Heart right ventricle (tissue), 16 donors: ENCODE measurements around the gene EEFSEC. TPM values are rescaled to one million over a fixed set of nuclear protein-coding genes. Genes with fewer than 3 reads are reported as not detected.

Source experiments
- ATAC-seq, 8 donors: fragments of 200-7000 bp; cut with Tn5 transposase; one replicate each; pipeline ENCODE4 v1.9.1; 2020; ENCODE audit warnings: mild to moderate bottlenecking in 8 of 8, moderate library complexity in 8 of 8, moderate number of reproducible peaks in 1 of 8
- DNase-seq, 2 donors: peaks; one replicate each; pipeline ENCODE4 v3.0.0-alpha.2; 2020
- H3K27ac ChIP-seq, 10 donors: fragments of 200-600 bp; sonication (generic) in 2 of 10; one replicate each; pipeline versions ENCODE4 v1.5.0 to v1.8.0; 2020 to 2022; ENCODE audit warnings: mild to moderate bottlenecking in 3 of 10
- H3K27me3 ChIP-seq, 7 donors: fragments of 200-600 bp; one replicate each; pipeline ENCODE4 v1.8.0; 2021 to 2022; ENCODE audit warnings: mild to moderate bottlenecking in 2 of 7
- H3K36me3 ChIP-seq, 9 donors: fragments of 200-600 bp; sonication (generic) in 1 of 9; one replicate each; pipeline versions ENCODE4 v1.5.0 to v1.8.0; 2020 to 2022; ENCODE audit warnings: mild to moderate bottlenecking in 2 of 9
- H3K4me1 ChIP-seq, 9 donors: fragments of 200-600 bp; sonication (generic) in 1 of 9; one replicate each; pipeline versions ENCODE4 v1.5.0 to v1.8.0; 2020 to 2022; ENCODE audit warnings: mild to moderate bottlenecking in 4 of 9
- H3K4me3 ChIP-seq, 10 donors: fragments of 200-600 bp; sonication (generic) in 2 of 10; one replicate each; pipeline versions ENCODE4 v1.5.0 to v1.8.0; 2020 to 2022; ENCODE audit warnings: mild to moderate bottlenecking in 7 of 10, moderate library complexity in 2 of 10
- H3K9me3 ChIP-seq, 11 donors: fragments of 200-600 bp in 10 of 11; sonication (generic) in 2 of 11; one replicate each; pipeline versions ENCODE4 v1.5.0 to v1.8.0; 2013 to 2022; ENCODE audit warnings: mild to moderate bottlenecking in 2 of 11, control low read depth in 1 of 11, moderate library complexity in 1 of 11
- CTCF ChIP-seq, 9 donors: fragments of 200-600 bp; sonication (generic) in 2 of 9; IDR thresholded peaks; one replicate each; pipeline versions ENCODE4 v1.5.0 to v1.8.0; 2021 to 2022; ENCODE audit warnings: antibody characterized with exemption in 9 of 9, mild to moderate bottlenecking in 5 of 9, moderate library complexity in 1 of 9
- WGBS, 2 donors: extraction: QIAGEN DNeasy Blood & Tissue Kit; methylation state at CpG; one replicate each; pipeline ENCODE4 v1.1.7; 2013; ENCODE audit warnings: inconsistent platforms in 1 of 2; 5-methylcytosine and 5-hydroxymethylcytosine counted together
- intact Hi-C, 10 donors: fragments of 100-400 bp; cut with DNase I; formaldehyde crosslinking; loops; one replicate each; pipeline versions ENCODE4 v1.11.1 to v1.14.2; 2022
- polyA plus RNA-seq, 2 donors: library from polyadenylated mRNA; stranded (reverse); fragments of 200-250 nt; gene quantifications; one replicate each; pipeline ENCODE4 v1.2.3, GENCODE V29; 2013
- total RNA-seq, 10 donors: library from RNA; stranded (reverse); fragmentation: NEBNext Ultra II Directional in 3 of 10; extraction: Animal tissue kit (Norgen Biotek cat#: 25700) in 3 of 10; gene quantifications; one replicate each; pipeline versions ENCODE4 v1.2.1 to v1.2.4, GENCODE V29; 2021 to 2023
- donor health status: Arrhythmogenic right ventricular cardiomyopathy.
- donor health status: ischemic (EF 13 %, LVEDD 7.1; RV severe dilation, severe dysfunction).
- donor health status: healthy with polysubstance abuse.
- donor health status: DM: no; HTN: yes; CAD: no.
- donor health status: DM: no; HTN: no; CAD: no.
- donor health status: ischemic (EF 25% LVEDD 6.9; RV normal size, moderate dysfunction).
- donor health status: ischemic (EF 25% LVEDD 5.7; RV mildly dilated, moderate dysfunction).
- donor health status: healthy.
- donor health status: DM: yes; HTN: yes; CAD: no.
- donor health status: Ischemic cardiomyopathy.
- donor health status: ischemic (EF 35%, LVEDD 5.7; RV mildly dilated, moderate dysfunction).
- donor health status: nonischemic (EF 11% LVEDD 7.7; RV severe dilation, severe dysfunction).
- donor health status: DM: yes; HTN: yes; CAD: no.
- donor health status: PGD.
- donor health status: ischemic (EF 29% LVEDD 5.4; RV normal size, mild dysfunction).
- donor health status: nonischemic (EF 23%, LVEDD 6.1; RV moderate dilation, normal function).

EEFSEC gene
- total and polyA plus RNA-seq, 12 donors, result 16.5 to 29.5 (median 25.0) TPM

- TF ChIP-seq CTCF (IDR thresholded peaks at IDR 0.05), result no peak
- Histone ChIP-seq H3K9me3 (no peaks in the 10 kb centered on the region), H3K27me3 (no peaks in the 10 kb centered on the region), H3K36me3 (no peaks in the 10 kb centered on the region), H3K27ac (peak overlapping the region in 5 of 10 donors; percentile 9 to 72 (median 46)), H3K4me3 (no peak overlapping the region), H3K4me1 (peaks cover 0 to 53% (median 40%) of the 10 kb centered on the region in 9 donors)
- intact Hi-C loops, result no loop called here
- 66% methylated on average over 6 of the region's 6 CpGs for WGBS, 2 donors
- peak in 4 of 8 donors; percentile 10 to 49 (median 28) for ATAC-seq
- no peak for DNase-seq
Observed at GRCh38 chr3:128195802-128196201, 42.5 kb downstream of the EEFSEC start.

GRCh38 chr3:128196647-128197046 lies 43.4 kb downstream of the EEFSEC start:
- Histone ChIP-seq H3K27me3 (no peaks in the 10 kb centered on the region), H3K4me1 (peaks cover 0 to 53% (median 40%) of the 10 kb centered on the region in 9 donors), H3K27ac (no peak overlapping the region), H3K4me3 (no peak overlapping the region), H3K9me3 (no peaks in the 10 kb centered on the region), H3K36me3 (no peaks in the 10 kb centered on the region)
- DNase-seq (no peak), ATAC-seq (no peak)
- 76 to 80% methylated on average over 4 of the region's 4 CpGs for WGBS, 2 donors
- intact Hi-C loops, result no loop called here
- TF ChIP-seq CTCF (IDR thresholded peaks at IDR 0.05), result no peak

- H3K9me3 ChIP-seq, result no peaks in the 10 kb centered on the region
- DNase-seq (no peak), ATAC-seq (peak in 1 of 8 donors; percentile 33)
- no peak overlapping the region for H3K4me3 ChIP-seq
- H3K27ac ChIP-seq, result no peak overlapping the region
- intact Hi-C loops, result no loop called here
- WGBS, 2 donors, result 84 to 86% methylated on average over 7 of the region's 7 CpGs
- H3K4me1 ChIP-seq, result peaks cover 0 to 53% (median 40%) of the 10 kb centered on the region in 9 donors
- no peaks in the 10 kb centered on the region for H3K27me3 ChIP-seq
- no peak for TF ChIP-seq CTCF (IDR thresholded peaks at IDR 0.05)
- H3K36me3 ChIP-seq, result no peaks in the 10 kb centered on the region
Observed at GRCh38 chr3:128197855-128198254, 44.6 kb downstream of the EEFSEC start.

GRCh38 chr3:128198313-128198712 lies 45.0 kb downstream of the EEFSEC start:
- ATAC-seq (peak in 2 of 8 donors; percentile 40 to 51), DNase-seq (no peak)
- no peaks in the 10 kb centered on the region for H3K27me3 ChIP-seq
- no peak for TF ChIP-seq CTCF (IDR thresholded peaks at IDR 0.05)
- intact Hi-C loops, result no loop called here
- H3K27ac ChIP-seq, result no peak overlapping the region
- no peaks in the 10 kb centered on the region for H3K9me3 ChIP-seq
- no peaks in the 10 kb centered on the region for H3K36me3 ChIP-seq
- WGBS, 2 donors, result 70 to 83% methylated on average over 1 of the region's 1 CpG
- H3K4me3 ChIP-seq, result no peak overlapping the region
- peaks cover 0 to 51% (median 39%) of the 10 kb centered on the region in 9 donors for H3K4me1 ChIP-seq
